PC-9 (cell line): ENCODE results near the gene SLC32A1. TPM values are rescaled to one million over a fixed set of nuclear protein-coding genes. Genes with fewer than 3 reads are reported as not detected.

ENCODE experiments used
- BruUV-seq: library from RNA; stranded (reverse); fragments of 400-500 nt; replicated peaks from 2 replicates; lab custom pipeline; 2021; lab: Mats Ljungman, UMichigan
- CTCF ChIA-PET: fragments of 300-600 bp; sonication (Branson Sonifier 250); formaldehyde crosslinking; loops from one replicate; lab custom pipeline; 2022; ENCODE audit warnings: antibody characterized with exemption; lab: Charles Lee
- POLR2A ChIA-PET: fragments of 300-600 bp; sonication (Branson Sonifier 250); formaldehyde crosslinking; loops from one replicate; lab custom pipeline; 2022; ENCODE audit warnings: antibody characterized with exemption; ENCODE audit not compliant: unreplicated experiment; lab: Charles Lee
- DNase-seq, 2 experiments: peaks; one replicate each; pipeline versions ENCODE4 v3.0.0 to v3.0.0-alpha.2; 2015 to 2022; ENCODE audit warnings: mixed read lengths in 1 of 2
- H2AFZ ChIP-seq: fragments of 200-600 bp; sonication (generic); 2 replicates; pipeline ENCODE4 v1.8.1; 2017; ENCODE audit warnings: antibody characterized with exemption
- H3F3A ChIP-seq: fragments of 200-600 bp; sonication (generic); 2 replicates; pipeline ENCODE4 v1.8.1; 2017; ENCODE audit warnings: antibody characterized with exemption, mild to moderate bottlenecking, low read depth; ENCODE audit not compliant: insufficient read depth
- H3K27ac ChIP-seq: fragments of 200-600 bp; sonication (generic); 2 replicates; pipeline ENCODE4 v1.6.1; 2016; ENCODE audit warnings: mixed run types
- H3K27me3 ChIP-seq: fragments of 200-600 bp; sonication (generic); 2 replicates; pipeline ENCODE4 v1.6.1; 2016; ENCODE audit warnings: low read depth, mixed run types; ENCODE audit not compliant: insufficient read depth
- H3K36me3 ChIP-seq: fragments of 200-600 bp; sonication (generic); 2 replicates; pipeline ENCODE4 v1.6.1; 2016; ENCODE audit warnings: low read depth, mixed run types
- H3K4me1 ChIP-seq: fragments of 200-600 bp; sonication (generic); replicated peaks from 2 replicates; pipeline ENCODE4 v1.6.1; 2016; ENCODE audit warnings: mixed run types; ENCODE audit not compliant: insufficient read depth
- H3K4me2 ChIP-seq: fragments of 200-600 bp; sonication (generic); 2 replicates; pipeline ENCODE4 v1.6.1; 2017; ENCODE audit warnings: mixed run types
- H3K4me3 ChIP-seq: fragments of 200-600 bp; sonication (generic); 2 replicates; pipeline ENCODE4 v1.6.1; 2016; ENCODE audit warnings: mixed run types
- H3K79me2 ChIP-seq: fragments of 200-600 bp; sonication (generic); 2 replicates; pipeline ENCODE4 v1.6.1; 2017; ENCODE audit warnings: low read depth, mixed run types
- H3K9me2 ChIP-seq: fragments of 200-600 bp; sonication (generic); 2 replicates; pipeline ENCODE4 v1.8.1; 2017; ENCODE audit warnings: mild to moderate bottlenecking; ENCODE audit not compliant: insufficient read depth
- H3K9me3 ChIP-seq: fragments of 200-600 bp; sonication (generic); 2 replicates; pipeline ENCODE4 v1.8.1; 2016; ENCODE audit warnings: low read depth; ENCODE audit not compliant: insufficient read depth
- H4K20me1 ChIP-seq: fragments of 200-600 bp; sonication (generic); 2 replicates; pipeline ENCODE4 v1.8.1; 2017; ENCODE audit not compliant: insufficient read depth
- EZH2 ChIP-seq: fragments of 200-600 bp; sonication (generic); IDR thresholded peaks from 2 replicates; pipeline ENCODE4 v1.8.0; 2017; ENCODE audit warnings: antibody characterized with exemption, low read depth
- intact Hi-C: fragments of 100-400 bp; cut with micrococcal nuclease; formaldehyde crosslinking; loops from one replicate; pipeline ENCODE4 v1.10.0; 2022; ENCODE audit not compliant: unreplicated experiment
- total RNA-seq: library from RNA; stranded (reverse); gene quantifications from 2 replicates; pipeline ENCODE4 v1.2.3, GENCODE V29; 2021
- TF ChIP-seq, protein P1 (sequence below): fragments of 200-600 bp; sonication (generic); conservative IDR thresholded peaks from 2 replicates; pipeline ENCODE4 v1.6.1; 2017; ENCODE audit warnings: mixed run types, antibody characterized with exemption, mild to moderate bottlenecking, moderate library complexity

The SLC32A1 gene
- total RNA-seq, 1 experiment from 2014 or later = not detected

DNA sequence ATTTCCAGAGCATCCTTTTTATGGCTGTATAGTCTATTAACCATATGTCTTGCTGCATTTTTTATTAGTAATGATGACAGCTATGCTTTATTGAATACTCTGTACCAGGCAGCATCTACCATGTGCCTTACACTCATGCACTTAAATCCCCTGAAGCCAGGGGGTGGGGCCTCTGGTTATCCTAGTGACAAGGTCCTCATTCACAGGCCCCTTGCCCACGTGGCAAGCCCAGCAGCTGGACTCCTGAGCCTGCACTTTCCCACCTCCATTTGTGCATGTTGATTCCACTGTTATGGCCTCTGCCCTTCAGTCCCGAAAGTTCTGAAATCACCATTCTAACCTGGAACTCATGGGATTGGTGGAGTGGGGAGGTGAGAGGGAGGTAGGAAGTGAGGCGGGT is 46.3 kb downstream of the SLC32A1 start:
- no peaks in the 10 kb centered on the region for H3K79me2 ChIP-seq
- POLR2A ChIA-PET = no interaction called here
- H3K27me3 ChIP-seq = no peaks in the 10 kb centered on the region
- intact Hi-C loops = no loop called here
- no peak overlapping the region for H3K4me2 ChIP-seq
- no peak overlapping the region for H3K4me3 ChIP-seq
- TF ChIP-seq, protein P1, sequence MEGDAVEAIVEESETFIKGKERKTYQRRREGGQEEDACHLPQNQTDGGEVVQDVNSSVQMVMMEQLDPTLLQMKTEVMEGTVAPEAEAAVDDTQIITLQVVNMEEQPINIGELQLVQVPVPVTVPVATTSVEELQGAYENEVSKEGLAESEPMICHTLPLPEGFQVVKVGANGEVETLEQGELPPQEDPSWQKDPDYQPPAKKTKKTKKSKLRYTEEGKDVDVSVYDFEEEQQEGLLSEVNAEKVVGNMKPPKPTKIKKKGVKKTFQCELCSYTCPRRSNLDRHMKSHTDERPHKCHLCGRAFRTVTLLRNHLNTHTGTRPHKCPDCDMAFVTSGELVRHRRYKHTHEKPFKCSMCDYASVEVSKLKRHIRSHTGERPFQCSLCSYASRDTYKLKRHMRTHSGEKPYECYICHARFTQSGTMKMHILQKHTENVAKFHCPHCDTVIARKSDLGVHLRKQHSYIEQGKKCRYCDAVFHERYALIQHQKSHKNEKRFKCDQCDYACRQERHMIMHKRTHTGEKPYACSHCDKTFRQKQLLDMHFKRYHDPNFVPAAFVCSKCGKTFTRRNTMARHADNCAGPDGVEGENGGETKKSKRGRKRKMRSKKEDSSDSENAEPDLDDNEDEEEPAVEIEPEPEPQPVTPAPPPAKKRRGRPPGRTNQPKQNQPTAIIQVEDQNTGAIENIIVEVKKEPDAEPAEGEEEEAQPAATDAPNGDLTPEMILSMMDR = no peak
- no peak for TF ChIP-seq EZH2
- no peak overlapping the region for H2AFZ ChIP-seq
- no peaks in the 10 kb centered on the region for H3K9me2 ChIP-seq
- BruUV-seq = no TSS peak
- peaks cover under 1% of the 10 kb centered on the region; the same call in 1 of the 2 replicates for H3F3A ChIP-seq
- H3K9me3 ChIP-seq = no peaks in the 10 kb centered on the region
- DNase-seq = no peak
- H3K36me3 ChIP-seq = peaks cover 20% of the 10 kb centered on the region; the same call in 1 of the 2 replicates
- CTCF ChIA-PET = no interaction called here
- no peaks in the 10 kb centered on the region for H4K20me1 ChIP-seq
- no peak overlapping the region for H3K27ac ChIP-seq
- H3K4me1 ChIP-seq = no peaks in the 10 kb centered on the region

DNA sequence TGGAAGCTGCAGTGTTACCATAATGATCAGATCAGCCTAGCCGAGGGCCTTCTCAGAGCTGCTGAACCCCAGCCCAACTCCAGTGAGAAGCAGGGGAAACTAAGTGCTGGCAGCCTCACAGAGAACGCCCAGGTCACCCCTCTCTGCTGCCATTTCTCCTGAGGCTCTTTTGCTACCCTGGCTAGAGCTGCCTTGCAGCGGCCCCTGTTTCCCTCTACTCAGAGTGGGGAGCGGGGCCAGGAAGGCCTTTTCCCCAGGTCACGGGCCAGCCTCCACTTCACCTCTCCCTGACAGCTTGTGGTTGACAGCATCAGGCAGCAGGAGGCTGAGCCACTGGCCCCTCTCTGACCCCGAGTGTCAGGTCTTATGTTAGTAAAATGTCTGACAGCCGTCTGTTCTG is 46.7 kb downstream of the SLC32A1 start:
- ChIA-PET CTCF (no interaction called here), POLR2A (no interaction called here)
- Histone ChIP-seq H2AFZ (no peak overlapping the region), H3K27ac (no peak overlapping the region), H3K4me3 (no peak overlapping the region), H3K4me2 (no peak overlapping the region), H3K27me3 (no peaks in the 10 kb centered on the region), H3K79me2 (no peaks in the 10 kb centered on the region), H3K4me1 (no peaks in the 10 kb centered on the region), H4K20me1 (no peaks in the 10 kb centered on the region), H3F3A (peaks cover 4% of the 10 kb centered on the region; the same call in 1 of the 2 replicates), H3K9me3 (no peaks in the 10 kb centered on the region), H3K36me3 (peaks cover 16% of the 10 kb centered on the region; the same call in 1 of the 2 replicates), H3K9me2 (no peaks in the 10 kb centered on the region)
- no peak for DNase-seq
- no TSS peak for BruUV-seq
- intact Hi-C loops = no loop called here
- TF ChIP-seq, protein P1 = no peak
- TF ChIP-seq EZH2 = no peak

DNA sequence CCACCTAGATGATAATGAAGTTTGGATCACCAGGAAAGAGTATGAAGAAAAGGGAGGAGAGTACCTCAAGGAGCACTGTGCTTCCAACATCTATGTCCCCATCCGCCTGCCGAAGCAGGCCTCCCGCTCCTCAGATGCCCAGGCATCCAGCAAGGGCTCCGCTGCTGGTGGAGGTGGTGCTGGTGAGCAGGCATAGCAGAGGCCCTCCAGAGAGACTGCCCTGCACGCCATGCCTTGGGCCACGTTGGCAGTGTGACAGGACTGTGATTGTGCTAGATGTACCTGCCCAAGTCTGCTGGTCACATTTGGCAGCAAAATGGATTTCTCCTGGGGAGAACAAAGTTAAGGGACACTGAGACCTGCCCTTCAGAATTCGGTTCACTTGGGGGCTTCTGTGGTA is 47.3 kb downstream of the SLC32A1 start:
- H3K9me3 ChIP-seq = no peaks in the 10 kb centered on the region
- H3K4me3 ChIP-seq = no peak overlapping the region
- H3K27me3 ChIP-seq = no peaks in the 10 kb centered on the region
- no peaks in the 10 kb centered on the region for H3K9me2 ChIP-seq
- POLR2A ChIA-PET = no interaction called here
- TF ChIP-seq, protein P1 = no peak
- no peak for TF ChIP-seq EZH2
- H4K20me1 ChIP-seq = no peaks in the 10 kb centered on the region
- DNase-seq = no peak
- no peak overlapping the region for H3K27ac ChIP-seq
- peaks cover 4% of the 10 kb centered on the region; the same call in 1 of the 2 replicates for H3F3A ChIP-seq
- H3K36me3 ChIP-seq = peaks cover 9% of the 10 kb centered on the region; the same call in 1 of the 2 replicates
- H2AFZ ChIP-seq = no peak overlapping the region
- intact Hi-C loops = no loop called here
- CTCF ChIA-PET = interaction anchor here (0.6 kb wide), 1 partner anchor 1177 kb away, joined by 10 read pairs; no protein-coding TSS in a partner anchor
- no peaks in the 10 kb centered on the region for H3K79me2 ChIP-seq
- no peak overlapping the region for H3K4me2 ChIP-seq
- BruUV-seq = no TSS peak
- no peaks in the 10 kb centered on the region for H3K4me1 ChIP-seq
